ENCODE data around the gene NADSYN1.

The NADSYN1 gene

DNA sequence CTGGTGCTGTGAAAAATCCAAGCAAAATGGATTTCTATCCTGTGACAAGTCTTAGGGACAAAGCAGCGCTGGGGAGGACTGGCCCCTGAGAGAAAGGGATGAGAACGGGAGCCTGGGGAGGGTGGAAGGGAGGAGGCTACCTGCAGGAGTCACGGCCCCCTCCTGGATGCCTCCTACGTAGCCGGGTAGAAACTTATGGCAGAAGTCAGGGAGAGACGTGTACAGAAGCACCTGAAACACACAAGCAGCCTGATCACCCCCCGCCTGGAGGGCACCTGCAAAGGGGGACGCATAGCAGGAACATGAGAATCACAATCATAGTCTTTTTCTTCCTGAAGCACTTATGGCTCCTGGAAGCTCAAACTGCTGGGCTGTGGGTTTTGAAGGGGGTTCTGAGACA is 10.9 kb upstream of the NADSYN1 start:
- no peaks in the 10 kb centered on the region for H3K4me1 ChIP-seq (ENCODE audit: control insufficient read depth, insufficient read depth, low read length)
- CTCF ChIA-PET, result interaction anchor here (1.4 kb wide), 1 partner anchor 22 kb away, joined by 5 read pairs; no protein-coding TSS in a partner anchor
- POLR2A ChIA-PET, result no interaction called here
- H3K27ac ChIP-seq (ENCODE audit: extremely low read depth, low read depth, low read length), result no peak overlapping the region
- peaks cover 4 to 96% of the 10 kb centered on the region in 2 experiments; a peak in 2 of 3 replicates for H3K36me3 ChIP-seq (ENCODE audit: control insufficient read depth in 2 of 2, insufficient read depth in 1 of 2, low read length in 2 of 2)
- TF ChIP-seq, protein P1, sequence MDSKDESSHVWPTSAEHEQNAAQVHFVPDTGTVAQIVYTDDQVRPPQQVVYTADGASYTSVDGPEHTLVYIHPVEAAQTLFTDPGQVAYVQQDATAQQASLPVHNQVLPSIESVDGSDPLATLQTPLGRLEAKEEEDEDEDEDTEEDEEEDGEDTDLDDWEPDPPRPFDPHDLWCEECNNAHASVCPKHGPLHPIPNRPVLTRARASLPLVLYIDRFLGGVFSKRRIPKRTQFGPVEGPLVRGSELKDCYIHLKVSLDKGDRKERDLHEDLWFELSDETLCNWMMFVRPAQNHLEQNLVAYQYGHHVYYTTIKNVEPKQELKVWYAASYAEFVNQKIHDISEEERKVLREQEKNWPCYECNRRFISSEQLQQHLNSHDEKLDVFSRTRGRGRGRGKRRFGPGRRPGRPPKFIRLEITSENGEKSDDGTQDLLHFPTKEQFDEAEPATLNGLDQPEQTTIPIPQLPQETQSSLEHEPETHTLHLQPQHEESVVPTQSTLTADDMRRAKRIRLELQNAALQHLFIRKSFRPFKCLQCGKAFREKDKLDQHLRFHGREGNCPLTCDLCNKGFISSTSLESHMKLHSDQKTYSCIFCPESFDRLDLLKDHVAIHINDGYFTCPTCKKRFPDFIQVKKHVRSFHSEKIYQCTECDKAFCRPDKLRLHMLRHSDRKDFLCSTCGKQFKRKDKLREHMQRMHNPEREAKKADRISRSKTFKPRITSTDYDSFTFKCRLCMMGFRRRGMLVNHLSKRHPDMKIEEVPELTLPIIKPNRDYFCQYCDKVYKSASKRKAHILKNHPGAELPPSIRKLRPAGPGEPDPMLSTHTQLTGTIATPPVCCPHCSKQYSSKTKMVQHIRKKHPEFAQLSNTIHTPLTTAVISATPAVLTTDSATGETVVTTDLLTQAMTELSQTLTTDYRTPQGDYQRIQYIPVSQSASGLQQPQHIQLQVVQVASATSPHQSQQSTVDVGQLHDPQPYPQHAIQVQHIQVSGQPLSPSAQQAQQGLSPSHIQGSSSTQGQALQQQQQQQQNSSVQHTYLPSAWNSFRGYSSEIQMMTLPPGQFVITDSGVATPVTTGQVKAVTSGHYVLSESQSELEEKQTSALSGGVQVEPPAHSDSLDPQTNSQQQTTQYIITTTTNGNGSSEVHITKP (tag by site-specific recombination; IDR thresholded peaks at IDR 0.05), result no peak
- TF ChIP-seq, protein P2, sequence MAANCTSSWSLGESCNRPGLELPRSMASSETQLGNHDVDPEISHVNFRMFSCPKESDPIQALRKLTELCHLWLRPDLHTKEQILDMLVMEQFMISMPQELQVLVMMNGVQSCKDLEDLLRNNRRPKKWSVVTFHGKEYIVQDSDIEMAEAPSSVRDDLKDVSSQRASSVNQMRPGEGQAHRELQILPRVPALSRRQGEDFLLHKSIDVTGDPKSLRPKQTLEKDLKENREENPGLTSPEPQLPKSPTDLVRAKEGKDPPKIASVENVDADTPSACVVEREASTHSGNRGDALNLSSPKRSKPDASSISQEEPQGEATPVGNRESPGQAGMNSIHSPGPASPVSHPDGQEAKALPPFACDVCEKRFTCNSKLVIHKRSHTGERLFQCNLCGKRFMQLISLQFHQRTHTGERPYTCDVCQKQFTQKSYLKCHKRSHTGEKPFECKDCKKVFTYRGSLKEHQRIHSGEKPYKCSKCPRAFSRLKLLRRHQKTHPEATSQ (tag by site-specific recombination; IDR thresholded peaks at IDR 0.05), result no peak
- TF ChIP-seq ZNF768 (tag by site-specific recombination; IDR thresholded peaks at IDR 0.05) (no peak), TCF7L2 (IDR thresholded peaks at IDR 0.05; ENCODE audit: borderline replicate concordance, low read depth, low read length) (no peak), ZNF248 (tag by site-specific recombination; IDR thresholded peaks at IDR 0.05) (no peak)
- TF ChIP-seq, protein P3, sequence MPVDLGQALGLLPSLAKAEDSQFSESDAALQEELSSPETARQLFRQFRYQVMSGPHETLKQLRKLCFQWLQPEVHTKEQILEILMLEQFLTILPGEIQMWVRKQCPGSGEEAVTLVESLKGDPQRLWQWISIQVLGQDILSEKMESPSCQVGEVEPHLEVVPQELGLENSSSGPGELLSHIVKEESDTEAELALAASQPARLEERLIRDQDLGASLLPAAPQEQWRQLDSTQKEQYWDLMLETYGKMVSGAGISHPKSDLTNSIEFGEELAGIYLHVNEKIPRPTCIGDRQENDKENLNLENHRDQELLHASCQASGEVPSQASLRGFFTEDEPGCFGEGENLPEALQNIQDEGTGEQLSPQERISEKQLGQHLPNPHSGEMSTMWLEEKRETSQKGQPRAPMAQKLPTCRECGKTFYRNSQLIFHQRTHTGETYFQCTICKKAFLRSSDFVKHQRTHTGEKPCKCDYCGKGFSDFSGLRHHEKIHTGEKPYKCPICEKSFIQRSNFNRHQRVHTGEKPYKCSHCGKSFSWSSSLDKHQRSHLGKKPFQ (tag by site-specific recombination; IDR thresholded peaks at IDR 0.05), result no peak
- no peak overlapping the region for H3K4me3 ChIP-seq (ENCODE audit: low read depth, low read length)
- H3K9me3 ChIP-seq (ENCODE audit: control insufficient read depth, insufficient read depth, low read depth, low read length), result no peaks in the 10 kb centered on the region

DNA sequence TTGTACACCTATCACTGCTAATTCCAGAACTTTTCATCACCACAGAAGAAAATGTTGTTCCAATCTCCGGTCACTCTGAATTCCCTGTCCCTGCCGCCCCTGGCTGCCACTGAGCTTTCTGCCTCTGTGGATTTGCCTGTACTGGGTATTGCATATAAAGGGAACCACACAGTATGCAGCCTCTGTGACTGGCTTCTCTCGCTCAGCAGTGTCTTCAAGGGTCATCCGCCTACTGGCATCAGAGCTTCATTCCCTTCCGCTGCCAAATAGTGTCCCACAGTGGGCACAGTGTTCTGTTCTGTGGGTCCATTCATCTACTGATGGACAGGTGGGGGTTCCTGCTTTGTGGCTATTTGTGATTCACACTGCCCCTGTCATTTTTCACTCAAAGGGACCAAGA is 10.1 kb upstream of the NADSYN1 start:
- CTCF ChIA-PET, result interaction anchor here (1.4 kb wide), 1 partner anchor 23 kb away, joined by 5 read pairs; no protein-coding TSS in a partner anchor

DNA sequence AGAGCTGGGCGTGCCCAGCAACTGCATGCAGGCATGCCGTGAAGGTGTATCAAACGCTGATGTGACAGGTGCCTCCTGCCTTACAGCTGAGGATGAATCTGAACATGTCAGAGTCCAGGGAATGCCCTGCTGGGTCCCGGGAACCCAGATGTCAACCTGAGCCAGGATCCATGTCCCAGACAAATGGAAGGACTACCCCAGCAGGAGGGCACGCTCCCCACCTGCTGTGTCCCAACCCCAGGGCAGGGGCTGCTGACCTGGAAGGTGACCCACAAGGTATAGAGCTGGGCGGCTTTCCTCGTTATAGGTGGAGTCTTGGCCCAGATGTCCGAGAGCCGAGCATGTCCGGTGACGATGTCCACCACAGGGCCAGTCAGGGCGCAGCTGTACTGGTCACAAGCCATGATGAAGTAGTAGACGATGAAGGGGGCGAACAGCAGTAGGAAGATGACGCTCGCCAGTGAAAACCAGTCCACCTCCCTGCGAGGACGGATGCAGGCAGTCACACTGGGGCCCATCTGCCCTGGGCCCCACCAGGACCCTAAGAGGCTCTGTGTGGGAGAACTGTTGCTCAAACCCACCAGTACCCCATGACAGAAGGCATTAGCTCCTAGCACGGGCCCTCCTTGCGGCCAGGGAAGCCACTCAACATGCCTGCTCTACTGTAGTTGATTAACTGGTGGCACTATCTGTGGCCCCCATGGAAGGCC is 9.1 kb upstream of the NADSYN1 start:
- H3K27ac ChIP-seq (ENCODE audit: extremely low read depth, low read depth, low read length), result no peak overlapping the region
- H3K9me3 ChIP-seq (ENCODE audit: control insufficient read depth, insufficient read depth, low read depth, low read length), result no peaks in the 10 kb centered on the region
- H3K4me1 ChIP-seq (ENCODE audit: control insufficient read depth, insufficient read depth, low read length), result no peaks in the 10 kb centered on the region
- TF ChIP-seq, protein P4, sequence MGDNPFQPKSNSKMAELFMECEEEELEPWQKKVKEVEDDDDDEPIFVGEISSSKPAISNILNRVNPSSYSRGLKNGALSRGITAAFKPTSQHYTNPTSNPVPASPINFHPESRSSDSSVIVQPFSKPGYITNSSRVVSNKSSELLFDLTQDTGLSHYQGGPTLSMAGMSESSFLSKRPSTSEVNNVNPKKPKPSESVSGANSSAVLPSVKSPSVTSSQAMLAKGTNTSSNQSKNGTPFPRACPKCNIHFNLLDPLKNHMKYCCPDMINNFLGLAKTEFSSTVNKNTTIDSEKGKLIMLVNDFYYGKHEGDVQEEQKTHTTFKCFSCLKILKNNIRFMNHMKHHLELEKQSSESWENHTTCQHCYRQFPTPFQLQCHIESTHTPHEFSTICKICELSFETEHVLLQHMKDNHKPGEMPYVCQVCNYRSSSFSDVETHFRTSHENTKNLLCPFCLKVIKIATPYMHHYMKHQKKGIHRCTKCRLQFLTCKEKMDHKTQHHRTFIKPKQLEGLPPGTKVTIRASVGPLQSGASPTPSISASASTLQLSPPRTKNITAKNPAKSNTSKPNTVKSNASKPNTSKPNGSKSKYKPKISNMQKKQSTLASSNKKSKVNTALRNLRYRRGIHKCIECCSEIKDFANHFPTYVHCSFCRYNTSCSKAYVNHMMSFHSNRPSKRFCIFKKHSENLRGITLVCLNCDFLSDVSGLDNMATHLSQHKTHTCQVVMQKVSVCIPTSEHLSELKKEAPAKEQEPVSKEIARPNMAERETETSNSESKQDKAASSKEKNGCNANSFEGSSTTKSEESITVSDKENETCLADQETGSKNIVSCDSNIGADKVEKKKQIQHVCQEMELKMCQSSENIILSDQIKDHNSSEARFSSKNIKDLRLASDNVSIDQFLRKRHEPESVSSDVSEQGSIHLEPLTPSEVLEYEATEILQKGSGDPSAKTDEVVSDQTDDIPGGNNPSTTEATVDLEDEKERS (tag by site-specific recombination; IDR thresholded peaks at IDR 0.05), result no peak
- TF ChIP-seq HOXA7 (CRISPR knock-in tag; IDR thresholded peaks at IDR 0.05; ENCODE audit: borderline replicate concordance), result no peak
- no peak for TF ChIP-seq ZNF530 (tag by site-specific recombination; IDR thresholded peaks at IDR 0.05; ENCODE audit: low read depth)
- TF ChIP-seq ZNF266 (tag by site-specific recombination; IDR thresholded peaks at IDR 0.05; ENCODE audit: low read depth), result no peak
- TF ChIP-seq ZNF558 (tag by site-specific recombination; IDR thresholded peaks at IDR 0.05), result no peak
- TF ChIP-seq ZNF600 (tag by site-specific recombination; IDR thresholded peaks at IDR 0.05), result no peak
- TF ChIP-seq OSR2 (tag by site-specific recombination; IDR thresholded peaks at IDR 0.05), result no peak
- TF ChIP-seq BCL11A (tag by site-specific recombination; IDR thresholded peaks at IDR 0.05; ENCODE audit: low read depth), result no peak
- TF ChIP-seq ZNF549 (tag by site-specific recombination; IDR thresholded peaks at IDR 0.05), result no peak
- peaks cover 4 to 81% of the 10 kb centered on the region in 2 experiments; a peak in 2 of 3 replicates for H3K36me3 ChIP-seq (ENCODE audit: control insufficient read depth in 2 of 2, insufficient read depth in 1 of 2, low read length in 2 of 2)
- H3K4me3 ChIP-seq (ENCODE audit: low read depth, low read length), result no peak overlapping the region
- CTCF ChIA-PET, result interaction anchor here (1.4 kb wide), 1 partner anchor 24 kb away, joined by 5 read pairs; no protein-coding TSS in a partner anchor
- POLR2A ChIA-PET, result interaction anchor here (1.1 kb wide), 1 partner anchor 9 kb away, joined by 5 read pairs; the partner anchor contains the start of gene NADSYN1

More for the DNA sequence above, 10.1 kb upstream of the NADSYN1 start:
- H3K4me1 ChIP-seq (ENCODE audit: control insufficient read depth, insufficient read depth, low read length), result no peaks in the 10 kb centered on the region
- no peaks in the 10 kb centered on the region for H3K9me3 ChIP-seq (ENCODE audit: control insufficient read depth, insufficient read depth, low read depth, low read length)
- H3K27ac ChIP-seq (ENCODE audit: extremely low read depth, low read depth, low read length), result no peak overlapping the region
- no peak for TF ChIP-seq SCRT2 (tag by site-specific recombination; IDR thresholded peaks at IDR 0.05)
- no peak overlapping the region for H3K4me3 ChIP-seq (ENCODE audit: low read depth, low read length)
- H3K36me3 ChIP-seq (ENCODE audit: control insufficient read depth in 2 of 2, insufficient read depth in 1 of 2, low read length in 2 of 2), result peaks cover 4 to 90% of the 10 kb centered on the region in 2 experiments; a peak in 2 of 3 replicates
- POLR2A ChIA-PET, result interaction anchor here (1.1 kb wide), 1 partner anchor 10 kb away, joined by 5 read pairs; the partner anchor contains the start of gene NADSYN1
